ENCODE data around the gene KIF21B. TPM values are rescaled to one million over a fixed set of nuclear protein-coding genes. Genes with fewer than 3 reads are reported as not detected.
A peak's percentile ranks its signal among the peaks of the same experiment; 100 is the strongest.
"Not testable (repeated sequence)": the region's sequence is repeated elsewhere in the genome, so short reads cannot be mapped to it uniquely, and the experiment has no call there.

Gene KIF21B
- total and polyA plus RNA-seq, 7 donors = 0.28 to 18.4 (median 0.81) TPM

GRCh38 chr1:200934676-200935245, 88.8 kb downstream of the KIF21B start:
- no peak overlapping the region for H3K27ac ChIP-seq
- no peak for DNase-seq
- no peaks in the 10 kb centered on the region for H3K9me3 ChIP-seq
- no peaks in the 10 kb centered on the region for H3K27me3 ChIP-seq
- intact Hi-C loops (cut with DNase I) = no loop called here
- no peaks in the 10 kb centered on the region for H3K4me1 ChIP-seq
- WGBS, 2 donors = 93 to 95% methylated on average over 13 of the region's 13 CpGs
- TF ChIP-seq POLR2AphosphoS5 (IDR thresholded peaks at IDR 0.05) (no peak), CTCF (IDR thresholded peaks at IDR 0.05) (no peak), EP300 (IDR thresholded peaks at IDR 0.05) (no peak), POLR2A (IDR thresholded peaks at IDR 0.05) (no peak)
- H3K4me3 ChIP-seq = no peak overlapping the region
- H3K36me3 ChIP-seq = no peaks in the 10 kb centered on the region

- Histone ChIP-seq H3K4me1 (no peaks in the 10 kb centered on the region), H3K4me3 (no peak overlapping the region), H3K27ac (no peak overlapping the region), H3K27me3 (no peaks in the 10 kb centered on the region), H3K36me3 (no peaks in the 10 kb centered on the region), H3K9me3 (no peaks in the 10 kb centered on the region)
- DNase-seq = no peak
- intact Hi-C loops (cut with DNase I) = no loop called here
- WGBS, 2 donors = 90 to 91% methylated on average over 2 of the region's 2 CpGs
- no peak for TF ChIP-seq EP300 (IDR thresholded peaks at IDR 0.05)
- no peak for TF ChIP-seq POLR2A (IDR thresholded peaks at IDR 0.05)
- no peak for TF ChIP-seq CTCF (IDR thresholded peaks at IDR 0.05)
- TF ChIP-seq POLR2AphosphoS5 (IDR thresholded peaks at IDR 0.05) = no peak
These were observed 91.7 kb downstream of the KIF21B start for GRCh38 chr1:200931776-200932175.

- H3K36me3 ChIP-seq; H3K27ac ChIP-seq; DNase-seq; H3K9me3 ChIP-seq; H3K4me1 ChIP-seq; H3K4me3 ChIP-seq; H3K27me3 ChIP-seq; intact Hi-C loops (cut with DNase I): not testable (repeated sequence)
- 83 to 92% methylated on average over 8 of the region's 8 CpGs for WGBS, 2 donors
These were observed 93.2 kb downstream of the KIF21B start for GRCh38 chr1:200930285-200930684.

- peak; percentile 12 for DNase-seq
- Histone ChIP-seq H3K4me3 (no peak overlapping the region), H3K4me1 (no peaks in the 10 kb centered on the region), H3K27ac (no peak overlapping the region), H3K27me3 (no peaks in the 10 kb centered on the region), H3K36me3 (no peaks in the 10 kb centered on the region), H3K9me3 (no peaks in the 10 kb centered on the region)
- WGBS, 2 donors = 42 to 71% methylated on average over 4 of the region's 4 CpGs
- intact Hi-C loops (cut with DNase I) = no loop called here
- TF ChIP-seq EP300 (IDR thresholded peaks at IDR 0.05) = no peak
These were observed 93.8 kb downstream of the KIF21B start for GRCh38 chr1:200929530-200930278.

- Histone ChIP-seq H3K27me3 (no peaks in the 10 kb centered on the region), H3K4me1 (no peaks in the 10 kb centered on the region), H3K4me3 (no peak overlapping the region), H3K9me3 (no peaks in the 10 kb centered on the region), H3K27ac (no peak overlapping the region), H3K36me3 (no peaks in the 10 kb centered on the region)
- intact Hi-C loops (cut with DNase I) = no loop called here
- DNase-seq = no peak
- 61 to 81% methylated on average over 4 of the region's 4 CpGs for WGBS, 2 donors
- TF ChIP-seq EP300 (IDR thresholded peaks at IDR 0.05) (no peak), POLR2AphosphoS5 (IDR thresholded peaks at IDR 0.05) (no peak), CTCF (IDR thresholded peaks at IDR 0.05) (no peak), POLR2A (IDR thresholded peaks at IDR 0.05) (no peak)
These were observed 97.7 kb downstream of the KIF21B start for GRCh38 chr1:200925831-200926230.

GRCh38 chr1:200923601-200924000, 99.9 kb downstream of the KIF21B start:
- WGBS, 2 donors = 80 to 87% methylated on average over 1 of the region's 1 CpG
- intact Hi-C loops (cut with DNase I) = no loop called here
- no peak for DNase-seq

More at GRCh38 chr1:200923601-200924000, 99.9 kb downstream of the KIF21B start:
- TF ChIP-seq CTCF (IDR thresholded peaks at IDR 0.05) = no peak
- Histone ChIP-seq H3K27ac (no peak overlapping the region), H3K9me3 (no peaks in the 10 kb centered on the region), H3K27me3 (no peaks in the 10 kb centered on the region), H3K4me3 (no peak overlapping the region), H3K4me1 (no peaks in the 10 kb centered on the region), H3K36me3 (no peaks in the 10 kb centered on the region)

All from sigmoid colon (tissue), 7 donors.